HepG2 (cell line): ENCODE results near the gene TAF8. TPM values are rescaled to one million over a fixed set of nuclear protein-coding genes. Genes with fewer than 3 reads are reported as not detected.

ENCODE experiments used
- AKNA ChIP-seq: sonication (generic); formaldehyde crosslinking; IDR thresholded peaks from 2 replicates; pipeline ENCODE4 v1.4.0; 2020; ENCODE audit warnings: missing genetic modification reagents, borderline replicate concordance
- CCDC6 ChIP-seq: sonication (generic); formaldehyde crosslinking; IDR thresholded peaks from 2 replicates; pipeline ENCODE4 v1.8.1; 2022; ENCODE audit warnings: mild to moderate bottlenecking, missing genetic modification reagents, moderate library complexity
- DPF2 ChIP-seq: sonication (generic); formaldehyde crosslinking; IDR thresholded peaks from 2 replicates; pipeline ENCODE4 v1.4.0; 2020; ENCODE audit warnings: mild to moderate bottlenecking, low read depth, missing genetic modification reagents, borderline replicate concordance
- EHMT2 ChIP-seq: fragments of 200-600 bp; sonication (generic); IDR thresholded peaks from 2 replicates; pipeline ENCODE4 v1.7.0; 2017; ENCODE audit warnings: antibody characterized with exemption, low read depth, low read length, borderline replicate concordance
- ELF1 ChIP-seq: sonication (generic); formaldehyde crosslinking; IDR thresholded peaks from 2 replicates; pipeline ENCODE4 v1.4.0; 2020; ENCODE audit warnings: missing genetic modification reagents
- ERF ChIP-seq: IDR thresholded peaks from 2 replicates; pipeline ENCODE4 v1.6.1; 2018; ENCODE audit warnings: missing biosample characterization, missing genetic modification reagents
- HDAC2 ChIP-seq: sonication (generic); formaldehyde crosslinking; IDR thresholded peaks from 2 replicates; pipeline ENCODE4 v1.4.0; 2020; ENCODE audit warnings: missing genetic modification reagents
- HNF4A ChIP-seq: sonication (generic); formaldehyde crosslinking; IDR thresholded peaks from 2 replicates; pipeline ENCODE4 v1.4.0; 2020; ENCODE audit warnings: missing genetic modification reagents
- KAT8 ChIP-seq: IDR thresholded peaks from 2 replicates; pipeline ENCODE4 v1.6.1; 2016; ENCODE audit warnings: missing genetic modification reagents, missing compliant biosample characterization
- MAFG ChIP-seq: sonication (generic); formaldehyde crosslinking; IDR thresholded peaks from 2 replicates; pipeline ENCODE4 v1.5.1; 2020; ENCODE audit warnings: mild to moderate bottlenecking, missing genetic modification reagents
- MBNL3 ChIP-seq: fragments of 250-450 bp; sonication (Bioruptor Pico); conservative IDR thresholded peaks from 2 replicates; pipeline ENCODE4 v1.8.0; 2022; ENCODE audit warnings: mild to moderate bottlenecking, inconsistent platforms
- MTF1 ChIP-seq: sonication (generic); formaldehyde crosslinking; IDR thresholded peaks from 2 replicates; pipeline ENCODE4 v1.5.0; 2020; ENCODE audit warnings: missing genetic modification reagents
- NCOA2 ChIP-seq: sonication (generic); formaldehyde crosslinking; IDR thresholded peaks from 2 replicates; pipeline ENCODE4 v1.8.0; 2022; ENCODE audit warnings: inconsistent platforms
- PHF21A ChIP-seq: sonication (generic); formaldehyde crosslinking; IDR thresholded peaks from 2 replicates; pipeline ENCODE4 v1.5.0; 2020; ENCODE audit warnings: mild to moderate bottlenecking, missing genetic modification reagents
- SALL1 ChIP-seq: sonication (generic); formaldehyde crosslinking; IDR thresholded peaks from 2 replicates; pipeline ENCODE4 v1.8.0; 2022; ENCODE audit warnings: mild to moderate bottlenecking, missing genetic modification reagents
- SKI ChIP-seq: fragments of 450-650 bp; IDR thresholded peaks from one replicate; pipeline ENCODE4 v1.6.1; 2018; ENCODE audit warnings: mild to moderate bottlenecking; ENCODE audit not compliant: partially characterized antibody
- SP4 ChIP-seq: sonication (generic); formaldehyde crosslinking; IDR thresholded peaks from 2 replicates; pipeline ENCODE4 v1.8.1; 2023; ENCODE audit warnings: mild to moderate bottlenecking, missing genetic modification reagents
- TCF7 ChIP-seq: sonication (generic); IDR thresholded peaks from 2 replicates; pipeline ENCODE4 v1.6.1; 2016; ENCODE audit warnings: antibody characterized with exemption, low read depth
- ZHX1 ChIP-seq: sonication (generic); formaldehyde crosslinking; IDR thresholded peaks from 2 replicates; pipeline ENCODE4 v1.8.1; 2022; ENCODE audit warnings: low read depth, mild to moderate bottlenecking, missing genetic modification reagents
- ZNF121 ChIP-seq: sonication (generic); formaldehyde crosslinking; IDR thresholded peaks from 2 replicates; pipeline ENCODE4 v1.5.0; 2020; ENCODE audit warnings: mild to moderate bottlenecking, missing genetic modification reagents
- ZNF7 ChIP-seq: IDR thresholded peaks from 2 replicates; pipeline ENCODE4 v1.6.1; 2016; ENCODE audit warnings: missing biosample characterization, missing genetic modification reagents
- polyA plus RNA-seq, 8 experiments: library from polyadenylated mRNA; depleted of rRNA in 3 of 8; stranded (reverse) in 7 of 8; unstranded in 1 of 8; fragments of >200 nt; fragmentation: Illumina TruSeq in 4 of 8; extraction: Trizol in 4 of 8; gene quantifications; 2 replicates each; pipeline versions ENCODE4 v1.2.1 to v1.2.3, GENCODE V29; 2011 to 2016; ENCODE audit warnings: low read depth in 4 of 8, missing spikeins in 1 of 8, mixed read lengths in 1 of 8; ENCODE audit not compliant: insufficient read depth in 1 of 8
- total RNA-seq, 5 experiments: library from RNA; depleted of rRNA; stranded (reverse); fragments of >200 nt; fragmentation: Illumina TruSeq; extraction: Trizol; gene quantifications; 2 replicates each; pipeline ENCODE4 v1.2.3, GENCODE V29; 2016; ENCODE audit warnings: low read depth in 1 of 5

TAF8 gene
- total and polyA plus RNA-seq, 2 of the 13 experiments (the other 11 are each of a cell fraction or from before 2014, with no cell fraction given) = 25.2 to 25.8 TPM

- TF ChIP-seq PHF21A (CRISPR knock-in tag) (peak; percentile 53), ZHX1 (CRISPR knock-in tag) (0 out of 2 replicates have a peak, but pooled peaks have one; percentile 26), HNF4A (peak; percentile 75), SKI (peak; percentile 85), CCDC6 (no peak), SP4 (CRISPR knock-in tag) (0 out of 2 replicates have a peak, but pooled peaks have one; percentile 25), ZNF7 (CRISPR knock-in tag) (no peak), MTF1 (CRISPR knock-in tag) (no peak), ZNF121 (CRISPR knock-in tag) (peak; percentile 55; the same call in 1 of the 2 replicates), MAFG (CRISPR knock-in tag) (0 out of 2 replicates have a peak, but pooled peaks have one; percentile 22), TCF7 (no peak), DPF2 (CRISPR knock-in tag) (peak; percentile 64; the same call in 1 of the 2 replicates), HDAC2 (CRISPR knock-in tag) (peak; percentile 71), EHMT2 (no peak), SALL1 (peak; percentile 64; the same call in 1 of the 2 replicates), KAT8 (CRISPR knock-in tag) (0 out of 2 replicates have a peak, but pooled peaks have one; percentile 37), AKNA (CRISPR knock-in tag) (no peak), NCOA2 (peak; percentile 68), ERF (CRISPR knock-in tag) (peak; percentile 53; the same call in 1 of the 2 replicates), MBNL3 (CRISPR knock-in tag) (no peak), ELF1 (CRISPR knock-in tag) (peak; percentile 34; the same call in 1 of the 2 replicates)
Observed at GRCh38 chr6:42106112-42107023, 56.0 kb downstream of the TAF8 start (continued).
